ENCODE results near the gene SH3TC2. TPM values are rescaled to one million over a fixed set of nuclear protein-coding genes. Genes with fewer than 3 reads are reported as not detected.

The SH3TC2 gene
- total RNA-seq, 1 donor from 2014 or later = not detected

GRCh38 chr5:148996270-148996669, 66.6 kb downstream of the SH3TC2 start:
- ATAC-seq (ENCODE audit: low read depth) (no peak), DNase-seq (no peak)
- Mint-ChIP-seq H3K4me1 (no peaks in the 10 kb centered on the region), H3K27me3 (peaks cover 23% of the 10 kb centered on the region), H3K27ac (no peak overlapping the region), H3K36me3 (ENCODE audit: low read depth) (no peaks in the 10 kb centered on the region), H3K9me3 (no peaks in the 10 kb centered on the region), H3K4me3 (no peak overlapping the region)
- TF ChIP-seq, protein P1, sequence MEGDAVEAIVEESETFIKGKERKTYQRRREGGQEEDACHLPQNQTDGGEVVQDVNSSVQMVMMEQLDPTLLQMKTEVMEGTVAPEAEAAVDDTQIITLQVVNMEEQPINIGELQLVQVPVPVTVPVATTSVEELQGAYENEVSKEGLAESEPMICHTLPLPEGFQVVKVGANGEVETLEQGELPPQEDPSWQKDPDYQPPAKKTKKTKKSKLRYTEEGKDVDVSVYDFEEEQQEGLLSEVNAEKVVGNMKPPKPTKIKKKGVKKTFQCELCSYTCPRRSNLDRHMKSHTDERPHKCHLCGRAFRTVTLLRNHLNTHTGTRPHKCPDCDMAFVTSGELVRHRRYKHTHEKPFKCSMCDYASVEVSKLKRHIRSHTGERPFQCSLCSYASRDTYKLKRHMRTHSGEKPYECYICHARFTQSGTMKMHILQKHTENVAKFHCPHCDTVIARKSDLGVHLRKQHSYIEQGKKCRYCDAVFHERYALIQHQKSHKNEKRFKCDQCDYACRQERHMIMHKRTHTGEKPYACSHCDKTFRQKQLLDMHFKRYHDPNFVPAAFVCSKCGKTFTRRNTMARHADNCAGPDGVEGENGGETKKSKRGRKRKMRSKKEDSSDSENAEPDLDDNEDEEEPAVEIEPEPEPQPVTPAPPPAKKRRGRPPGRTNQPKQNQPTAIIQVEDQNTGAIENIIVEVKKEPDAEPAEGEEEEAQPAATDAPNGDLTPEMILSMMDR (IDR thresholded peaks at IDR 0.05) = no peak
- intact Hi-C loops (cut with micrococcal nuclease) = no loop called here
- POLR2A ChIA-PET = interaction anchor here (0.6 kb wide), 1 partner anchor 249 kb away, joined by 4 read pairs; no protein-coding TSS in a partner anchor
- CTCF ChIA-PET = interaction anchor here (1.3 to 9.6 kb wide), 3 partner anchors 257 to 554 kb away, joined by 5 to 118 read pairs (median 86); no protein-coding TSS in a partner anchor

- Mint-ChIP-seq H3K27ac (no peak overlapping the region), H3K4me1 (no peaks in the 10 kb centered on the region), H3K4me3 (no peak overlapping the region), H3K27me3 (peaks cover 20% of the 10 kb centered on the region), H3K36me3 (ENCODE audit: low read depth) (no peaks in the 10 kb centered on the region), H3K9me3 (no peaks in the 10 kb centered on the region)
- DNase-seq = no peak
- ChIA-PET POLR2A (interaction anchor here (0.6 kb wide), 1 partner anchor 249 kb away, joined by 4 read pairs; no protein-coding TSS in a partner anchor), CTCF (interaction anchor here (1.3 to 9.6 kb wide), 3 partner anchors 256 to 553 kb away, joined by 5 to 118 read pairs (median 86); no protein-coding TSS in a partner anchor)
- ATAC-seq (ENCODE audit: low read depth) = no peak
- intact Hi-C loops (cut with micrococcal nuclease) = no loop called here
- TF ChIP-seq, protein P1 (IDR thresholded peaks at IDR 0.05) = no peak
Measured at GRCh38 chr5:148995791-148996190, 67.1 kb downstream of the SH3TC2 start.

DNA sequence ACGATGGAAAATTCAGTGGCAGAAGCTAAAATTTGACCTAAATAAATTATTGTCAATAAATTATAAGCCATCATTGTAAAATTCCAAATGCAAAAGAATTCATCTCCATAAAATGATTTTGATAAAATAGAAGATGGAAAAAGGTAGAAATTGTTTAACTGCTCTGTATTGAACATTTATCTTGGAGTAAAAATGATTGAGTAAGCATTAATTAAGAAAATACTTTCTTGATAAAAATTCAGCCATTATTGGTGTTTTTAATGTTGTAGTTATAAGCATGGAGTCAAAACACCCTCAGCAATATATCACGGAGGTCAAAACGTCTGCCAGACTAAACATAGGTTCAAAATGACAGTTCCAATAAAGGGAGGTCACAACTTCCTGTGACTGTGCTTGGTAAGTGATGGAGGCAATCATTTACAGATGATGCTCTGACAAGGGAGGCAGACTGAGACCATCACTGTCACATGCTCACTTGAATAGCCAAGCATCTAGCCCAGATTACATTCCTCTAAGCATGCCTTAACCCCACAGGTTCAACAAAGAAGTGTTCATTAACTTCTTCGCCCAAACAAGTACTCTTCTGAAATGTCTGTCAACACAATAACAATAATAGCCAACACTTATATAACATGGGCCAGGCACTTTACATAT, 69.5 kb downstream of the SH3TC2 start:
- no peak overlapping the region for H3K4me3 Mint-ChIP-seq
- H3K4me1 Mint-ChIP-seq = no peaks in the 10 kb centered on the region
- DNase-seq (no peak), ATAC-seq (ENCODE audit: low read depth) (no peak)
- H3K36me3 Mint-ChIP-seq (ENCODE audit: low read depth) = no peaks in the 10 kb centered on the region
- POLR2A ChIA-PET = no interaction called here
- peaks cover 17% of the 10 kb centered on the region for H3K27me3 Mint-ChIP-seq
- TF ChIP-seq, protein P1 (IDR thresholded peaks at IDR 0.05) = no peak
- H3K9me3 Mint-ChIP-seq = no peaks in the 10 kb centered on the region
- H3K27ac Mint-ChIP-seq = no peak overlapping the region
- intact Hi-C loops (cut with micrococcal nuclease) = no loop called here
- CTCF ChIA-PET = interaction anchor here (0.8 to 8.3 kb wide), 4 partner anchors 10 to 261 kb away, joined by 3 to 86 read pairs (median 4); no protein-coding TSS in a partner anchor

- POLR2A ChIA-PET = no interaction called here
- TF ChIP-seq, protein P1 (IDR thresholded peaks at IDR 0.05) = no peak
Measured at GRCh38 chr5:148992265-148992664, 70.6 kb downstream of the SH3TC2 start.

GRCh38 chr5:148991566-148991965, 71.3 kb downstream of the SH3TC2 start:
- ChIA-PET CTCF (interaction anchor here (3.4 kb wide), 1 partner anchor 260 kb away, joined by 16 read pairs; no protein-coding TSS in a partner anchor), POLR2A (interaction anchor here (0.6 kb wide), 1 partner anchor 241 kb away, joined by 3 read pairs; no protein-coding TSS in a partner anchor)
- no peak for ATAC-seq (ENCODE audit: low read depth)
- intact Hi-C loops (cut with micrococcal nuclease) = no loop called here
- H3K27ac Mint-ChIP-seq = no peak overlapping the region
- TF ChIP-seq, protein P1 (IDR thresholded peaks at IDR 0.05) = no peak
- H3K4me1 Mint-ChIP-seq = no peaks in the 10 kb centered on the region
- no peak for DNase-seq
- H3K9me3 Mint-ChIP-seq = no peaks in the 10 kb centered on the region
- H3K27me3 Mint-ChIP-seq = peaks cover 20% of the 10 kb centered on the region
- H3K4me3 Mint-ChIP-seq = no peak overlapping the region
- no peaks in the 10 kb centered on the region for H3K36me3 Mint-ChIP-seq (ENCODE audit: low read depth)

More at GRCh38 chr5:148992265-148992664, 70.6 kb downstream of the SH3TC2 start:
- H3K9me3 Mint-ChIP-seq = no peaks in the 10 kb centered on the region
- no peak overlapping the region for H3K4me3 Mint-ChIP-seq
- CTCF ChIA-PET = interaction anchor here (3.4 kb wide), 1 partner anchor 260 kb away, joined by 16 read pairs; no protein-coding TSS in a partner anchor
- ATAC-seq (ENCODE audit: low read depth) = no peak
- peaks cover 21% of the 10 kb centered on the region for H3K27me3 Mint-ChIP-seq
- no peaks in the 10 kb centered on the region for H3K4me1 Mint-ChIP-seq
- no peak overlapping the region for H3K27ac Mint-ChIP-seq
- intact Hi-C loops (cut with micrococcal nuclease) = no loop called here
- no peak for DNase-seq
- H3K36me3 Mint-ChIP-seq (ENCODE audit: low read depth) = no peaks in the 10 kb centered on the region

Data from activated B cell treated with CpG ODN at 0.5 μM for 24 hours (primary cell).